ENCODE measurements around the gene CTNND1. TPM values are rescaled to one million over a fixed set of nuclear protein-coding genes. Genes with fewer than 3 reads are reported as not detected.

Gene CTNND1
- total RNA-seq, 1 donor from 2014 or later = 58.9 TPM

DNA sequence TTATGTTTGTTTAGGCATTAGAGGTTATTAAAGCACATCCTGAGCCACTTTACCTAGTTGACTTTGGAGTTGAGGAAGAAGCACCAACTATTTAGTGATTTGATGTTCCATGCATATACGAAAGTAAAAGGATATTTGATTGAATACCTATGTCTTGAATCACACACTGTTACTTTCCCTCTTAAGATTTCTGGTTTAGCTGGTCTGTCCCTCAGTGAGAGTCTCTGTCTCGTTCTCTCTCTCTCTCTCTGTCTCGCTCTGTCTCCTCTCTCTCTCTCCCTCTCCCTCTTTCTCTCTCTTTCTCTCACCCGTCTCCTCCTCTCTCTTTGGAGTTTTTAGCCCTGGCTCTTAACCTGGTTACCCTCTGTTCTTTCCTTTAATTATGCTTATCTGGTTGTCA is 11.0 kb downstream of the CTNND1 start:
- TF ChIP-seq, protein P1, sequence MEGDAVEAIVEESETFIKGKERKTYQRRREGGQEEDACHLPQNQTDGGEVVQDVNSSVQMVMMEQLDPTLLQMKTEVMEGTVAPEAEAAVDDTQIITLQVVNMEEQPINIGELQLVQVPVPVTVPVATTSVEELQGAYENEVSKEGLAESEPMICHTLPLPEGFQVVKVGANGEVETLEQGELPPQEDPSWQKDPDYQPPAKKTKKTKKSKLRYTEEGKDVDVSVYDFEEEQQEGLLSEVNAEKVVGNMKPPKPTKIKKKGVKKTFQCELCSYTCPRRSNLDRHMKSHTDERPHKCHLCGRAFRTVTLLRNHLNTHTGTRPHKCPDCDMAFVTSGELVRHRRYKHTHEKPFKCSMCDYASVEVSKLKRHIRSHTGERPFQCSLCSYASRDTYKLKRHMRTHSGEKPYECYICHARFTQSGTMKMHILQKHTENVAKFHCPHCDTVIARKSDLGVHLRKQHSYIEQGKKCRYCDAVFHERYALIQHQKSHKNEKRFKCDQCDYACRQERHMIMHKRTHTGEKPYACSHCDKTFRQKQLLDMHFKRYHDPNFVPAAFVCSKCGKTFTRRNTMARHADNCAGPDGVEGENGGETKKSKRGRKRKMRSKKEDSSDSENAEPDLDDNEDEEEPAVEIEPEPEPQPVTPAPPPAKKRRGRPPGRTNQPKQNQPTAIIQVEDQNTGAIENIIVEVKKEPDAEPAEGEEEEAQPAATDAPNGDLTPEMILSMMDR (IDR thresholded peaks at IDR 0.05; ENCODE audit: borderline replicate concordance) = no peak
- Histone ChIP-seq H3K4me1 (peaks cover 100% of the 10 kb centered on the region), H3K9me3 (replicated peaks) (no peaks in the 10 kb centered on the region), H3K27me3 (ENCODE audit: low read depth) (no peaks in the 10 kb centered on the region), H3K4me3 (no peak overlapping the region), H3K36me3 (no peaks in the 10 kb centered on the region), H3K27ac (replicated peaks) (peak overlapping the region; percentile 97)
- intact Hi-C loops (cut with micrococcal nuclease) = no loop called here
- no peak for DNase-seq

DNA sequence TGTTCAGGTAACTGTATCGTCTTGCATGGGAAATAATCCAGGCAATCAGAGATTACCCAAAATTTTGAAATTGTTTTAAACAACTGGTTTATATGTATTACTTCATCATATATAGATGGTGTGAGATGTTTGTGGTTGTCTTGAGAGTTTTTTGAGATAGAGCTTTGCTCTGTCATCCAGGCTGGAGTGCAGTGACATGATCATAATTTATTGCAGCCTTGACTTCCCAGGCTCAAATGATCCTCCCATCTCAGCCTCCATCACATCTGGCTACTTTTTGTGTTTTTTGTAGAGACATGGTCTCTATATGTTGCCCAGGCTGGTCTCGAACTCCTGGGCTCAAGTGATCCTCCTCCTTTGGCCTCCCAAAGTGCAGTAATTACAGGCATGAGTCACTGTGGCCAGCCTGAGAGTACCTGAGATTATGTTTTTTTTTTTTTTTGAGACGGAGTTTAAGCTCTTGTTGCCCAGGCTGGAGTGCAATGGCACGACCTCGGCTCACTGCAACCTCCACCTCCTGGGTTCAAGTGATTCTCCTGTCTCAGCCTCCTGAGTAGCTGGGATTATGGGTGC is 11.5 kb downstream of the CTNND1 start:
- Histone ChIP-seq H3K4me3 (no peak overlapping the region), H3K27ac (replicated peaks) (peak overlapping the region; percentile 97), H3K36me3 (no peaks in the 10 kb centered on the region), H3K4me1 (peaks cover 100% of the 10 kb centered on the region), H3K27me3 (ENCODE audit: low read depth) (no peaks in the 10 kb centered on the region), H3K9me3 (replicated peaks) (no peaks in the 10 kb centered on the region)
- intact Hi-C loops (cut with micrococcal nuclease) = no loop called here
- TF ChIP-seq, protein P1 (IDR thresholded peaks at IDR 0.05; ENCODE audit: borderline replicate concordance) = no peak
- DNase-seq = no peak

DNA sequence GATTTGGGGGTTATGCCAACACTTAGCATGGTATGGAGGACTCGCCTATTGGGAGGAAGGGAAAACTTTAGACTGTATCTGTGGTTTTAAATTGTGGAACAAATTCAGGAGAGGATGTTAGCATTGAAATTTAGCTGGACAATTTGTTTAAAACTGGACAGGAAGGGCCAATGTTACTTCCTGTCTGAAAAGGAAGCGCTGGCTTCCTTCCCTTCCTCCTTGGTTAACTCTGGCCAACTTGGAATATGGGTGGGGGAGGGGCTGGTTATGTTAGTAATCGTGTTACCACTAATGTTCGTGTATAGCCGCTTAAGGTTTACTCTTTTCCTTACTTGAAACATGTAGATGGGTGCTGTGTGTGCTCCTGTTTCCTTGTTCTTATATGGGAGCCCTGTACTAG is 13.9 kb downstream of the CTNND1 start:
- TF ChIP-seq, protein P1 (IDR thresholded peaks at IDR 0.05; ENCODE audit: borderline replicate concordance) = no peak
- Histone ChIP-seq H3K4me3 (peak overlapping the region; percentile 54), H3K27me3 (ENCODE audit: low read depth) (no peaks in the 10 kb centered on the region), H3K9me3 (replicated peaks) (no peaks in the 10 kb centered on the region), H3K4me1 (peaks cover 100% of the 10 kb centered on the region), H3K36me3 (no peaks in the 10 kb centered on the region), H3K27ac (replicated peaks) (peak overlapping the region; percentile 97)
- DNase-seq = no peak
- intact Hi-C loops (cut with micrococcal nuclease) = no loop called here

DNA sequence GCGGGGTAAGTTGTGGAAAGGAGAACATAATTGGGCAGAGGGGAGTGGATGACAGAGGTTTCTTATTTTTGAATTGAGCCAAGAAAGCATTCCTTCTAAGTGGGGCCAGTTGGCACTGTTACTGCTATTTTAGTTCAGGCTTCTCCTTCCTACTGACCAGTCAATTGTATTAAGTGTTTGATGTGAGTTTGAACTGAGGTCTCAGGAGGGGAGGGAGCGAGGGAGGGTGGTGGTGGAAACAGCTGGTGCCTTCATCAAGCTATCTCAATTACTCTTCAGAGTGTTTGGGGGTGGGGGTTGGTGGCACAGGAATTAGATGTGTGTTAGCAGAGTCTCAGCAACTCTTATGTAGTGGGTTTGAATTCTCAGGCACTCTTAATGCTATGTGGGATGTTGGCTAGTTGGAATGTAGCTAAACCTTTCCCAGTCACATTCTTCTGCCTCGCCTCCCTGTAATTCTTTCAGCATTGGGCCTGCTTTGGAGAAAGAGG is 14.5 kb downstream of the CTNND1 start:
- intact Hi-C loops (cut with micrococcal nuclease) = no loop called here
- DNase-seq = peak; percentile 31
- H3K4me3 ChIP-seq = peak overlapping the region; percentile 54
- TF ChIP-seq, protein P1 (IDR thresholded peaks at IDR 0.05; ENCODE audit: borderline replicate concordance) = no peak
- no peaks in the 10 kb centered on the region for H3K36me3 ChIP-seq
- peak overlapping the region; percentile 97 for H3K27ac ChIP-seq (replicated peaks)
- no peaks in the 10 kb centered on the region for H3K27me3 ChIP-seq (ENCODE audit: low read depth)
- peaks cover 100% of the 10 kb centered on the region for H3K4me1 ChIP-seq
- no peaks in the 10 kb centered on the region for H3K9me3 ChIP-seq (replicated peaks)

DNA sequence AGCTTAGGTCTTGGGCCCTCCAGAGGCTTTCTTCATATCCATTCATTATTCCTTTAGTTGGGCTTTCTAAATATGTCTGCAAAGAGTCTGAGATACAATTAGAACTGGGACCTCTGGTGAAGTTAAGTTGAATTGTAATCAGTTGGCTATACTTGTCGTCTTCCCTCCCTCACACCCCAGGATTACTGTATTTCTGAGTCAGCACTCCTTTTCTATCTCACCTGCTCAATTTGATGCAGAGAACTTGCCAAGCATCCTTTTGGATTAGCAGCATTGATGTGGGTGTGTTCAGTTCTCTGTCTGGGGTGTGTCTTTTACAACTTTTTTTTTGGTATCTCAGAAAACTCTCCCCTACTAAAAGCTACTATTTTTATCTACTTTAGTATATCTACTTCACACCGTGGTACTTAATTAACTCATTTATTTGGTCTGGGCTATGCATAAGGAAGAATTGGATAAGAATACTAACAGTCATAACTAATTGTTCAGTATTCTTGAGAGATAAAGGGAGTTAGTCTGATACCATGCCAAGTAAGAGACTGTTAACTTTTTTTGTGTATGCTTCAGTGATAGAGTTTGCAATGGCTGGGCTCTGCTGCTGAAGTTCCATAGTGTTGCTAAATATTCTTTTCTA is 15.1 kb downstream of the CTNND1 start:
- H3K27me3 ChIP-seq (ENCODE audit: low read depth) = no peaks in the 10 kb centered on the region
- no peaks in the 10 kb centered on the region for H3K36me3 ChIP-seq
- H3K4me3 ChIP-seq = peak overlapping the region; percentile 54
- DNase-seq = no peak
- no peaks in the 10 kb centered on the region for H3K9me3 ChIP-seq (replicated peaks)
- H3K27ac ChIP-seq (replicated peaks) = peak overlapping the region; percentile 97
- TF ChIP-seq, protein P1 (IDR thresholded peaks at IDR 0.05; ENCODE audit: borderline replicate concordance) = no peak
- intact Hi-C loops (cut with micrococcal nuclease) = no loop called here
- H3K4me1 ChIP-seq = peaks cover 100% of the 10 kb centered on the region
